Lung (tissue), 12 donors: ENCODE data around the gene POGZ. TPM values are rescaled to one million over a fixed set of nuclear protein-coding genes. Genes with fewer than 3 reads are reported as not detected.

Experiments used
- ATAC-seq: fragments of 200-7000 bp; cut with Tn5 transposase; one replicate; pipeline ENCODE4 v1.9.1; 2020; ENCODE audit warnings: moderate number of reproducible peaks; ENCODE audit not compliant: insufficient read depth, low FRiP score
- DNase-seq, 3 donors: peaks; one replicate each; pipeline ENCODE4 v3.0.0-alpha.2; 2013 to 2017
- H3K27ac ChIP-seq, 2 donors: one replicate each; pipeline ENCODE4 v1.5.1; 2013; ENCODE audit warnings: mild to moderate bottlenecking in 2 of 2, moderate library complexity in 2 of 2, control low read depth in 1 of 2, inconsistent platforms in 1 of 2, low read depth in 1 of 2, low read length in 1 of 2
- H3K27me3 ChIP-seq, 3 donors: one replicate each; pipeline ENCODE4 v1.5.1; 2013; ENCODE audit warnings: low read length in 2 of 3; ENCODE audit not compliant: control insufficient read depth in 3 of 3, insufficient read depth in 3 of 3
- H3K36me3 ChIP-seq, 4 donors: one replicate each; pipeline ENCODE4 v1.5.1; 2013; ENCODE audit warnings: low read length in 4 of 4, mild to moderate bottlenecking in 1 of 4, moderate library complexity in 1 of 4; ENCODE audit not compliant: control insufficient read depth in 4 of 4, insufficient read depth in 4 of 4
- H3K4me1 ChIP-seq, 5 donors: one replicate each; pipeline ENCODE4 v1.5.1; 2013; ENCODE audit warnings: low read length in 5 of 5, mild to moderate bottlenecking in 2 of 5, moderate library complexity in 1 of 5; ENCODE audit not compliant: control insufficient read depth in 5 of 5, insufficient read depth in 5 of 5
- H3K4me3 ChIP-seq: one replicate; pipeline ENCODE4 v1.5.1; 2013; ENCODE audit warnings: mild to moderate bottlenecking, control low read depth, moderate library complexity
- H3K9ac ChIP-seq, 2 donors: one replicate each; pipeline ENCODE4 v1.5.1; 2013; ENCODE audit warnings: low read length in 2 of 2, control low read depth in 1 of 2; ENCODE audit not compliant: insufficient read depth in 1 of 2
- H3K9me3 ChIP-seq, 4 donors: one replicate each; pipeline ENCODE4 v1.5.1; 2013; ENCODE audit warnings: low read length in 3 of 4, mild to moderate bottlenecking in 1 of 4, moderate library complexity in 1 of 4; ENCODE audit not compliant: control insufficient read depth in 4 of 4, insufficient read depth in 3 of 4
- WGBS, 2 donors: extraction: QIAGEN DNeasy Blood & Tissue Kit; methylation state at CpG; one replicate each; pipeline ENCODE4 v1.1.7; 2013; 5-methylcytosine and 5-hydroxymethylcytosine counted together
- polyA plus RNA-seq, 2 donors: library from polyadenylated mRNA; stranded (reverse); fragments of 200-250 nt; gene quantifications; one replicate each; pipeline ENCODE4 v1.2.1, GENCODE V29; 2013
- total RNA-seq, 2 donors: library from RNA; depleted of rRNA in 1 of 2; stranded (reverse); fragments of >200 nt in 1 of 2; gene quantifications; one replicate each; pipeline ENCODE4 v1.2.1, GENCODE V29; 2014 to 2021
- TF ChIP-seq, protein P1 (sequence below): IDR thresholded peaks from 2 replicates; pipeline ENCODE4 v1.5.1; 2012; ENCODE audit warnings: mild to moderate bottlenecking; ENCODE audit errors: control extremely low read depth, extremely low read depth
- donor health status: control.
- donor health status: control.
- donor health status: Bipolar disorder and iron deficiency.
- donor health status: healthy.
- donor health status: DM: yes; HTN: yes; CAD: no.

Gene POGZ
- total and polyA plus RNA-seq, 4 donors = 12.6 to 131 (median 41.6) TPM

- H3K9me3 ChIP-seq = peaks cover 0 to 2% (median 1%) of the 10 kb centered on the region in 4 donors
- DNase-seq (no peak), ATAC-seq (no peak)
- 87 to 93% methylated on average over 1 of the region's 1 CpG for WGBS, 2 donors
- no peak overlapping the region for H3K4me3 ChIP-seq
- peaks cover 0 to 2% (median 0%) of the 10 kb centered on the region in 3 donors for H3K27me3 ChIP-seq
- TF ChIP-seq, protein P1, sequence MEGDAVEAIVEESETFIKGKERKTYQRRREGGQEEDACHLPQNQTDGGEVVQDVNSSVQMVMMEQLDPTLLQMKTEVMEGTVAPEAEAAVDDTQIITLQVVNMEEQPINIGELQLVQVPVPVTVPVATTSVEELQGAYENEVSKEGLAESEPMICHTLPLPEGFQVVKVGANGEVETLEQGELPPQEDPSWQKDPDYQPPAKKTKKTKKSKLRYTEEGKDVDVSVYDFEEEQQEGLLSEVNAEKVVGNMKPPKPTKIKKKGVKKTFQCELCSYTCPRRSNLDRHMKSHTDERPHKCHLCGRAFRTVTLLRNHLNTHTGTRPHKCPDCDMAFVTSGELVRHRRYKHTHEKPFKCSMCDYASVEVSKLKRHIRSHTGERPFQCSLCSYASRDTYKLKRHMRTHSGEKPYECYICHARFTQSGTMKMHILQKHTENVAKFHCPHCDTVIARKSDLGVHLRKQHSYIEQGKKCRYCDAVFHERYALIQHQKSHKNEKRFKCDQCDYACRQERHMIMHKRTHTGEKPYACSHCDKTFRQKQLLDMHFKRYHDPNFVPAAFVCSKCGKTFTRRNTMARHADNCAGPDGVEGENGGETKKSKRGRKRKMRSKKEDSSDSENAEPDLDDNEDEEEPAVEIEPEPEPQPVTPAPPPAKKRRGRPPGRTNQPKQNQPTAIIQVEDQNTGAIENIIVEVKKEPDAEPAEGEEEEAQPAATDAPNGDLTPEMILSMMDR = no peak
- no peaks in the 10 kb centered on the region for H3K4me1 ChIP-seq
- H3K27ac ChIP-seq = no peak overlapping the region
- H3K9ac ChIP-seq = no peak overlapping the region
- H3K36me3 ChIP-seq = no peaks in the 10 kb centered on the region
Observed at GRCh38 chr1:151478140-151478812, 19.0 kb upstream of the POGZ start.

DNA sequence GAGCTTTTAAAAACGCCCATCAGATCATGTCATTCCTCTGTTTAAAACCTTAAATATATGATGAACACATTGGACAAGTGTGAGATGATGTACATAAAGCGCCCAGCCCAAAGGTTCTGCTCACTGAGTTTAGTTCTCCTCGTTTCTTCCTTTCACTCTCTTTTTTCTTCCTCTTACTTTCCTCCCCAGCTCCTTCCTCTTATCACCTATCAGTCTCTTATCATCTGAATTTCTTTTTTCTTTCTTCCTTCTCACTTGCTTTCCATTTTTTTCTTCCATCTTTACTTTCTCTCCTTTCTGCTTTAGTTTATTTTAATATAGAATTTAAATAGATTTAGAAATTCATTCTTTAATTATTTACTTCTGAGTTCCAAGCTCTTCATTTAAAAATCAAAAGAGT, 17.8 kb upstream of the POGZ start:
- H3K27ac ChIP-seq = no peak overlapping the region
- H3K4me3 ChIP-seq = no peak overlapping the region
- ATAC-seq = no peak
- H3K9ac ChIP-seq = no peak overlapping the region
- DNase-seq = no peak
- H3K36me3 ChIP-seq = no peaks in the 10 kb centered on the region
- H3K9me3 ChIP-seq = peaks cover 0 to 2% (median under 1%) of the 10 kb centered on the region in 4 donors
- 70 to 84% methylated on average over 3 of the region's 3 CpGs for WGBS, 2 donors
- TF ChIP-seq, protein P1 = no peak
- peaks cover 0 to 3% (median 0%) of the 10 kb centered on the region in 5 donors for H3K4me1 ChIP-seq
- peaks cover 0 to 2% (median 0%) of the 10 kb centered on the region in 3 donors for H3K27me3 ChIP-seq

- 81 to 82% methylated on average over 6 of the region's 6 CpGs for WGBS, 2 donors
- Histone ChIP-seq H3K4me1 (peaks cover 0 to 3% (median 0%) of the 10 kb centered on the region in 5 donors), H3K27me3 (peaks cover 0 to 2% (median 0%) of the 10 kb centered on the region in 3 donors), H3K9ac (no peak overlapping the region), H3K27ac (no peak overlapping the region), H3K4me3 (no peak overlapping the region), H3K9me3 (no peaks in the 10 kb centered on the region), H3K36me3 (no peaks in the 10 kb centered on the region)
- TF ChIP-seq, protein P1 = no peak
- ATAC-seq (no peak), DNase-seq (no peak)
Observed at GRCh38 chr1:151476083-151476482, 16.8 kb upstream of the POGZ start.
